ENCODE results near the gene ZNF311.

- TF ChIP-seq POLR2A (IDR thresholded peaks at IDR 0.05), result no peak
- TF ChIP-seq CTCF (IDR thresholded peaks at IDR 0.05), result no peak
- TF ChIP-seq EP300 (IDR thresholded peaks at IDR 0.05), result no peak
Measured at GRCh38 chr6:28995093-28995650, 9.9 kb downstream of the ZNF311 start.
